Body of pancreas (tissue), 4 donors: ENCODE measurements around the gene TPBG.

ENCODE experiments used
- POLR2A ChIP-seq, 3 donors: fragments of 450-650 bp; IDR thresholded peaks; one replicate each; pipeline ENCODE4 v1.6.1; 2016; ENCODE audit warnings: antibody characterized with exemption in 3 of 3, mild to moderate bottlenecking in 2 of 3
- TF ChIP-seq, protein P1 (sequence below), 7 experiments: fragments of 450-650 bp in 4 of 7; fragments of 200-600 bp in 3 of 7; sonication (generic) in 3 of 7; IDR thresholded peaks; one replicate each; pipeline ENCODE4 v1.5.1; 2016 to 2019; ENCODE audit warnings: antibody characterized with exemption in 7 of 7

- TF ChIP-seq, protein P1, sequence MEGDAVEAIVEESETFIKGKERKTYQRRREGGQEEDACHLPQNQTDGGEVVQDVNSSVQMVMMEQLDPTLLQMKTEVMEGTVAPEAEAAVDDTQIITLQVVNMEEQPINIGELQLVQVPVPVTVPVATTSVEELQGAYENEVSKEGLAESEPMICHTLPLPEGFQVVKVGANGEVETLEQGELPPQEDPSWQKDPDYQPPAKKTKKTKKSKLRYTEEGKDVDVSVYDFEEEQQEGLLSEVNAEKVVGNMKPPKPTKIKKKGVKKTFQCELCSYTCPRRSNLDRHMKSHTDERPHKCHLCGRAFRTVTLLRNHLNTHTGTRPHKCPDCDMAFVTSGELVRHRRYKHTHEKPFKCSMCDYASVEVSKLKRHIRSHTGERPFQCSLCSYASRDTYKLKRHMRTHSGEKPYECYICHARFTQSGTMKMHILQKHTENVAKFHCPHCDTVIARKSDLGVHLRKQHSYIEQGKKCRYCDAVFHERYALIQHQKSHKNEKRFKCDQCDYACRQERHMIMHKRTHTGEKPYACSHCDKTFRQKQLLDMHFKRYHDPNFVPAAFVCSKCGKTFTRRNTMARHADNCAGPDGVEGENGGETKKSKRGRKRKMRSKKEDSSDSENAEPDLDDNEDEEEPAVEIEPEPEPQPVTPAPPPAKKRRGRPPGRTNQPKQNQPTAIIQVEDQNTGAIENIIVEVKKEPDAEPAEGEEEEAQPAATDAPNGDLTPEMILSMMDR (IDR thresholded peaks at IDR 0.05): no peak
- no peak for TF ChIP-seq POLR2A (IDR thresholded peaks at IDR 0.05)
These were observed 21.9 kb downstream of the TPBG start for GRCh38 chr6:82385546-82385945.
